Kidney (tissue), 14 donors: ENCODE results near the gene COX7A2L. TPM values are rescaled to one million over a fixed set of nuclear protein-coding genes. Genes with fewer than 3 reads are reported as not detected.

ENCODE experiments used
- DNase-seq, 5 donors: peaks; one replicate each; pipeline ENCODE4 v3.0.0-alpha.2; 2013 to 2020
- FAIRE-seq: peaks from 2 replicates; lab custom pipeline; 2012; peaks lifted over from hg19 to GRCh38; lab: Jason Lieb, UNC
- H3K27ac ChIP-seq, 2 donors: one replicate each; pipeline ENCODE4 v1.7.0; 2013; ENCODE audit warnings: low read depth in 2 of 2, low read length in 2 of 2, inconsistent platforms in 1 of 2
- H3K27me3 ChIP-seq: one replicate; pipeline ENCODE4 v1.7.1; 2013; ENCODE audit warnings: low read length, inconsistent platforms; ENCODE audit not compliant: control insufficient read depth, insufficient read depth
- H3K36me3 ChIP-seq, 3 donors: one replicate each; pipeline versions ENCODE4 v1.7.0 to v1.7.1; 2013; ENCODE audit warnings: low read length in 3 of 3, control low read depth in 1 of 3, inconsistent platforms in 1 of 3; ENCODE audit not compliant: insufficient read depth in 3 of 3, control insufficient read depth in 2 of 3
- H3K4me1 ChIP-seq, 3 donors: one replicate each; pipeline versions ENCODE4 v1.7.0 to v1.7.1; 2013; ENCODE audit warnings: low read length in 3 of 3, inconsistent platforms in 1 of 3, low read depth in 1 of 3; ENCODE audit not compliant: control insufficient read depth in 2 of 3, insufficient read depth in 2 of 3
- H3K4me3 ChIP-seq, 3 donors: one replicate each; pipeline versions ENCODE4 v1.7.0 to v1.8.1; 2013; ENCODE audit warnings: low read length in 3 of 3, control low read depth in 1 of 3, inconsistent platforms in 1 of 3
- H3K9ac ChIP-seq, 3 donors: one replicate each; pipeline versions ENCODE4 v1.7.0 to v1.7.1; 2013; ENCODE audit warnings: low read length in 3 of 3, control low read depth in 1 of 3, inconsistent platforms in 1 of 3
- H3K9me3 ChIP-seq, 3 donors: one replicate each; pipeline versions ENCODE4 v1.7.0 to v1.7.1; 2013; ENCODE audit warnings: low read length in 3 of 3, control low read depth in 1 of 3, inconsistent platforms in 1 of 3; ENCODE audit not compliant: control insufficient read depth in 2 of 3, insufficient read depth in 1 of 3
- CTCF ChIP-seq: IDR thresholded peaks from 3 replicates; pipeline ENCODE4 v1.5.1; 2012; ENCODE audit warnings: mild to moderate bottlenecking, moderate library complexity, borderline replicate concordance; ENCODE audit not compliant: insufficient read depth; ENCODE audit errors: extremely low read depth
- intact Hi-C: fragments of 100-400 bp; cut with DNase I; formaldehyde crosslinking; loops from one replicate; pipeline ENCODE4 v1.11.1; 2022
- polyA plus RNA-seq: library from polyadenylated mRNA; stranded (reverse); fragments of 350-450 nt; fragmentation: Illumina TruSeq; extraction: RNeasy Lipid Tissue Mini Kit (QIAGEN cat#74804); gene quantifications from one replicate; pipeline ENCODE4 v1.2.3, GENCODE V29; 2014; ENCODE audit warnings: low read depth, low replicate concordance; ENCODE audit not compliant: insufficient read depth
- total RNA-seq: library from RNA; stranded (reverse); fragmentation: NEBNext Ultra II Directional; extraction: Animal tissue kit (Norgen Biotek cat#: 25700); gene quantifications from one replicate; pipeline ENCODE4 v1.2.1, GENCODE V29; 2021
- donor health status: control.
- donor health status: control.
- donor health status: control.
- donor health status: control.
- donor health status: control.
- donor health status: DM: yes; HTN: yes; CAD: no.
- donor health status: Normal renal cell carcinoma (clear cell type).

Gene COX7A2L
- total and polyA plus RNA-seq, 2 donors from 2014 or later, result 90.2 to 321 TPM

GRCh38 chr2:42369532-42370229, 8.7 kb upstream of the COX7A2L start:
- intact Hi-C loops, result no loop called here
- H3K4me1 ChIP-seq, result peaks cover 0 to 18% (median 3%) of the 10 kb centered on the region in 3 donors
- H3K4me3 ChIP-seq, result no peak overlapping the region
- no peak for TF ChIP-seq CTCF
- no peak overlapping the region for H3K9ac ChIP-seq
- H3K27ac ChIP-seq, result no peak overlapping the region
- peak in 4 of 5 donors; percentile 89 to 99 (median 94) for DNase-seq
- no peaks in the 10 kb centered on the region for H3K27me3 ChIP-seq
- H3K36me3 ChIP-seq, result no peaks in the 10 kb centered on the region
- no peak for FAIRE-seq
- H3K9me3 ChIP-seq, result no peaks in the 10 kb centered on the region

DNA sequence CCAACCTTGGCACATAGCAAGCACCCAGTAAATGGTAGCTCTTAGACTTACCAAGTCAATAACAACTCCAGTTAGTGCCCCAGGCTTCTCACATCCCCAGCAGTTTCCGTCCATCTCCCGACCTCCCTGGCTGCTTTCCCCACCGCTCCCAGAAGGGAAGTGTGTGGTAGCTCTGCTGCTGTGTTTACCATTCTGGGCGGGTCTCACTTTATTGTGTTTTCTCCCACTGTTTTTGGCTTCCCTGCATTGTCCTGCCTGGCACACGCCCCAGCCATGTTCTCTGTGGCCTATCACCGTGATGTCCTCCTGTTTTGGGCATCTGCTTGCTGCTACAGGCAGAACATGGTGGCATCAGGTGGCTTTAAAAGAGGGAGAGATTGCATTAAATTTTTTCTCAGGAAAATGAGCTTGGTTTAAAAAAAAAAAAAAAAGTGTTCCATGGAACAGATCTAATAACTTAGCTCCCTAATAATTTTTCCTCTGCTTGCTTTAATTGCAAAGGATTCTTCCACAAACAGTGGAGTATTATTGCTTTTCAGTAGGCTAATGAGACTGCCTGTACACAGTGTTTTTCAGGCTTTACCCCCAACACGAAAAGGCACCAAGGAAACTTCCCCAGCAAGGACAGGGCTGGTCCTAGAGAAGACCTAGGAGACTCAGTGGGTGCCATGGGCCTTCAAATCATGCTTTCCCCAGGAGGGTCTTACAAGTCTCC, 8.0 kb upstream of the COX7A2L start:
- intact Hi-C loops, result no loop called here
- no peaks in the 10 kb centered on the region for H3K9me3 ChIP-seq
- no peak overlapping the region for H3K9ac ChIP-seq
- no peaks in the 10 kb centered on the region for H3K27me3 ChIP-seq
- H3K27ac ChIP-seq, result no peak overlapping the region
- H3K4me1 ChIP-seq, result peaks cover 0 to 18% (median 3%) of the 10 kb centered on the region in 3 donors
- peak in 1 of 5 donors; percentile 51 for DNase-seq
- H3K4me3 ChIP-seq, result no peak overlapping the region
- FAIRE-seq, result no peak
- no peak for TF ChIP-seq CTCF
- no peaks in the 10 kb centered on the region for H3K36me3 ChIP-seq

DNA sequence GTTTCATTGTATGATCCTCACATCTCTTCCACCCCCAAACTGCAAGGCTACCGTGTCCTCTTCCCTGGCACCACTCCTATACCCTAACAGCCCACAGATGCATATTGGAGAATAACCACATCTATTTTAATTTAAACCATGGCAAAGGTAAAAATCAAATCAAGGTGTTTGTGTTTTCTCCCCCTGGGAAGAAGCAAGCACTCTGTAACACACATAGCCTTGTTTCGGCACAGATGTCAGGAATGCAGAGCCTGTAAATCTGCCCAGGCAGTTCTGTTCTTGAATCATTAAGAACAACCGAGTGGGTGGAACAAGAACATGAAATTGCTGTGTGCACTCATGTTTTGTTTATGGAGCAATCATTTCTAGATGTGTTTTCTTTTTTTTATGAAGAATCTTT, 6.8 kb upstream of the COX7A2L start:
- Histone ChIP-seq H3K4me1 (peaks cover 0 to 18% (median 3%) of the 10 kb centered on the region in 3 donors), H3K27ac (no peak overlapping the region), H3K36me3 (no peaks in the 10 kb centered on the region), H3K27me3 (no peaks in the 10 kb centered on the region), H3K4me3 (no peak overlapping the region), H3K9ac (no peak overlapping the region), H3K9me3 (no peaks in the 10 kb centered on the region)
- DNase-seq, result peak in 3 of 5 donors; percentile 61 to 89 (median 88)
- intact Hi-C loops, result no loop called here
- no peak for FAIRE-seq
- no peak for TF ChIP-seq CTCF
